PC-3 (cell line): ENCODE data around the gene OTUD1. TPM values are rescaled to one million over a fixed set of nuclear protein-coding genes. Genes with fewer than 3 reads are reported as not detected.
"Not testable (repeated sequence)": the region's sequence is repeated elsewhere in the genome, so short reads cannot be mapped to it uniquely, and the experiment has no call there.

Experiments used
- ATAC-seq: fragments of 200-7000 bp; cut with Tn5 transposase; 2 replicates; pipeline ENCODE4 v1.9.1; 2020; ENCODE audit warnings: mild to moderate bottlenecking, moderate library complexity
- Bru-seq: library from RNA; stranded (reverse); fragments of 400-500 nt; gene quantifications from one replicate; lab custom pipeline; 2021; lab: Mats Ljungman, UMichigan
- BruChase-seq, 2 experiments: library from RNA; stranded (reverse); fragments of 400-500 nt; gene quantifications; one replicate each; lab custom pipeline; 2021; lab: Mats Ljungman, UMichigan
- BruUV-seq: library from RNA; stranded (reverse); fragments of 400-500 nt; replicated peaks from 2 replicates; lab custom pipeline; 2021; lab: Mats Ljungman, UMichigan
- CTCF ChIA-PET: fragments of 300-600 bp; sonication (Branson Sonifier 250); formaldehyde crosslinking; loops from one replicate; lab custom pipeline; 2022; ENCODE audit warnings: antibody characterized with exemption; lab: Charles Lee
- POLR2A ChIA-PET: fragments of 300-600 bp; sonication (Branson Sonifier 250); formaldehyde crosslinking; loops from one replicate; lab custom pipeline; 2022; ENCODE audit warnings: antibody characterized with exemption; ENCODE audit not compliant: unreplicated experiment; lab: Charles Lee
- DNase-seq: peaks from one replicate; pipeline ENCODE4 v3.0.0-alpha.2; 2015
- H2AFZ ChIP-seq: fragments of 300-600 bp; sonication (generic); 2 replicates; pipeline ENCODE4 v1.6.0; 2016; ENCODE audit warnings: antibody characterized with exemption, low read length
- H3F3A ChIP-seq: fragments of 300-600 bp; sonication (generic); one replicate; pipeline ENCODE4 v1.6.0; 2017; ENCODE audit warnings: antibody characterized with exemption, low read length, control low read depth, mild to moderate bottlenecking; ENCODE audit not compliant: unreplicated experiment
- H3K27ac ChIP-seq: fragments of 300-600 bp; sonication (generic); 2 replicates; pipeline ENCODE4 v1.5.1; 2016; ENCODE audit warnings: mild to moderate bottlenecking, low read length
- H3K27me3 ChIP-seq: fragments of 300-600 bp; sonication (generic); 2 replicates; pipeline ENCODE4 v1.6.1; 2016; ENCODE audit warnings: low read length, mixed read lengths
- H3K36me3 ChIP-seq: fragments of 300-600 bp; sonication (generic); 2 replicates; pipeline ENCODE4 v1.6.1; 2016; ENCODE audit warnings: low read depth, mixed run types, low read length, mixed read lengths
- H3K4me1 ChIP-seq: fragments of 300-600 bp; sonication (generic); 2 replicates; pipeline ENCODE4 v1.5.1; 2016; ENCODE audit warnings: low read length; ENCODE audit not compliant: insufficient read depth
- H3K4me2 ChIP-seq: fragments of 300-600 bp; sonication (generic); 2 replicates; pipeline ENCODE4 v1.6.0; 2016; ENCODE audit warnings: low read length
- H3K4me3 ChIP-seq: fragments of 300-600 bp; sonication (generic); 2 replicates; pipeline ENCODE4 v1.5.1; 2016; ENCODE audit warnings: mild to moderate bottlenecking, low read length, mixed read lengths
- H3K79me2 ChIP-seq: fragments of 300-600 bp; sonication (generic); 2 replicates; pipeline ENCODE4 v1.6.1; 2017; ENCODE audit warnings: low read length, mixed read lengths
- H3K9ac ChIP-seq: fragments of 300-600 bp; sonication (generic); 2 replicates; pipeline ENCODE4 v1.6.0; 2016; ENCODE audit warnings: mild to moderate bottlenecking, low read length
- H3K9me2 ChIP-seq: fragments of 300-600 bp; sonication (generic); replicated peaks from 2 replicates; pipeline ENCODE4 v1.6.1; 2016; ENCODE audit warnings: mixed run types, low read length, mixed read lengths
- H3K9me3 ChIP-seq: fragments of 300-600 bp; sonication (generic); 2 replicates; pipeline ENCODE4 v1.6.1; 2016; ENCODE audit warnings: low read length, mixed read lengths
- H4K20me1 ChIP-seq: fragments of 300-600 bp; sonication (generic); 2 replicates; pipeline ENCODE4 v1.6.1; 2016; ENCODE audit warnings: low read length, mixed read lengths
- CTCF ChIP-seq: fragments of 300-600 bp; sonication (generic); conservative IDR thresholded peaks from 2 replicates; pipeline ENCODE4 v1.5.1; 2017; ENCODE audit warnings: antibody characterized with exemption, low read depth, mild to moderate bottlenecking, low read length
- EZH2 ChIP-seq: fragments of 300-600 bp; sonication (generic); IDR thresholded peaks from one replicate; pipeline ENCODE4 v1.6.1; 2017; ENCODE audit warnings: antibody characterized with exemption, mild to moderate bottlenecking, low read length; ENCODE audit not compliant: unreplicated experiment
- EZH2phosphoT487 ChIP-seq: fragments of 300-600 bp; sonication (generic); IDR thresholded peaks from 2 replicates; pipeline ENCODE4 v1.6.1; 2018; ENCODE audit warnings: mild to moderate bottlenecking, antibody characterized with exemption, low read length, borderline replicate concordance
- intact Hi-C: fragments of 100-400 bp; cut with micrococcal nuclease; formaldehyde crosslinking; loops from 2 replicates; pipeline ENCODE4 v1.9.0; 2023
- long read RNA-seq: library from polyadenylated mRNA; unstranded; transcript quantifications from one replicate; pipeline ENCODE4 v2.0.0, GENCODE V29; 2021; ENCODE audit not compliant: unreplicated experiment
- total RNA-seq: library from RNA; depleted of rRNA; stranded (reverse); fragments of >200 nt; gene quantifications from 2 replicates; pipeline ENCODE4 v1.2.3, GENCODE V29; 2014; rRNA removed

The OTUD1 gene
- total RNA-seq (6.0 and 9.2 TPM in 2 replicates), Bru-seq, nascent RNA (percentile 62 among the genes with signal in this experiment), BruChase-seq, experiment 1, labeled RNA remaining after a 6-hour chase (percentile 82 among the genes with signal in this experiment), BruChase-seq, experiment 2, labeled RNA remaining after a 2-hour chase (percentile 88 among the genes with signal in this experiment)
- long read RNA-seq, transcript OTUD1-201 (1 exons, 2,933 nt), result major isoform, 49 of 49 reads
- long read RNA-seq, partial matches to known transcripts, result 0 of 49 reads
- long read RNA-seq, other reads (novel, unspliced or antisense), result 0 of 49 reads

GRCh38 chr10:23438547-23439451, at the start of gene OTUD1:
TSS of gene OTUD1 (plus strand) at chr10:23439075. CDS start at chr10:23439458, 383 bp downstream.
- BruUV-seq, result no TSS peak
- Histone ChIP-seq H3F3A (no peaks in the 10 kb centered on the region), H3K79me2 (peaks cover 30% of the 10 kb centered on the region), H3K4me2 (peak within 1 kb of the TSS; percentile 86), H3K36me3 (no peaks in the 10 kb centered on the region), H3K9ac (peak within 1 kb of the TSS; percentile 85), H2AFZ (peak within 1 kb of the TSS; percentile 72), H3K4me1 (peaks cover 34% of the 10 kb centered on the region), H4K20me1 (peaks cover 15% of the 10 kb centered on the region), H3K4me3 (peak within 1 kb of the TSS; percentile 79), H3K9me2 (no peaks in the 10 kb centered on the region), H3K9me3 (no peaks in the 10 kb centered on the region), H3K27ac (peak within 1 kb of the TSS; percentile 66), H3K27me3 (no peaks in the 10 kb centered on the region)
- CTCF ChIA-PET, result no interaction called here
- TF ChIP-seq EZH2 (no peak), EZH2phosphoT487 (no peak), CTCF (no peak)
- POLR2A ChIA-PET, result interaction anchor here (0.5 to 0.7 kb wide), 2 partner anchors 29 to 98 kb away, joined by 4 to 6 read pairs; no protein-coding TSS in a partner anchor
- DNase-seq (peak; percentile 90), ATAC-seq (peak; percentile 79)
- intact Hi-C loops, result loop anchor here (5.0 kb wide), 1 partner anchor 121 kb away; no protein-coding TSS in a partner anchor

GRCh38 chr10:23390408-23390807, 48.5 kb upstream of the OTUD1 start:
- H2AFZ ChIP-seq, H4K20me1 ChIP-seq, H3K27me3 ChIP-seq, H3K9me2 ChIP-seq, H3K9me3 ChIP-seq, H3K9ac ChIP-seq, ATAC-seq, intact Hi-C loops, DNase-seq, H3K79me2 ChIP-seq, CTCF ChIA-PET, H3K4me3 ChIP-seq, H3K27ac ChIP-seq, POLR2A ChIA-PET, H3F3A ChIP-seq, H3K4me1 ChIP-seq, BruUV-seq, H3K4me2 ChIP-seq, H3K36me3 ChIP-seq: not testable (repeated sequence)

- H3K27me3 ChIP-seq, result no peaks in the 10 kb centered on the region
- no peak overlapping the region for H3K4me3 ChIP-seq
- H3K36me3 ChIP-seq, result no peaks in the 10 kb centered on the region
- no peak overlapping the region for H2AFZ ChIP-seq
- no peak for TF ChIP-seq EZH2phosphoT487
- no peak for TF ChIP-seq CTCF
- TF ChIP-seq EZH2, result no peak
- no peak overlapping the region for H3K4me2 ChIP-seq
- ChIA-PET POLR2A (no interaction called here), CTCF (no interaction called here)
- DNase-seq (no peak), ATAC-seq (no peak)
- no peak overlapping the region for H3K9ac ChIP-seq
- H3K4me1 ChIP-seq, result no peaks in the 10 kb centered on the region
- no peak overlapping the region for H3K27ac ChIP-seq
- H3K9me3 ChIP-seq, result no peaks in the 10 kb centered on the region
- H3K9me2 ChIP-seq, result no peaks in the 10 kb centered on the region
- H4K20me1 ChIP-seq, result no peaks in the 10 kb centered on the region
- intact Hi-C loops, result no loop called here
- H3K79me2 ChIP-seq, result no peaks in the 10 kb centered on the region
- BruUV-seq, result no TSS peak
- H3F3A ChIP-seq, result no peaks in the 10 kb centered on the region
Measured at GRCh38 chr10:23390809-23391208, 48.1 kb upstream of the OTUD1 start.
